Erythroblast (primary cell): ENCODE results near the gene HCFC2.

Source experiments
- GATA1 ChIP-seq: IDR thresholded peaks from 2 replicates; pipeline ENCODE4 v1.6.1; 2011; ENCODE audit warnings: low read depth, mild to moderate bottlenecking, control low read depth, low read length, moderate library complexity
- POLR2A ChIP-seq: IDR thresholded peaks from 2 replicates; pipeline ENCODE4 v1.6.1; 2011; ENCODE audit warnings: mild to moderate bottlenecking, low read length

- TF ChIP-seq POLR2A (no peak), GATA1 (no peak)
These were observed 14.9 kb upstream of the HCFC2 start for GRCh38 chr12:104049278-104049902.
